ENCODE measurements around the gene KCNQ4.

The KCNQ4 gene

GRCh38 chr1:40796939-40797667 lies 13.5 kb downstream of the KCNQ4 start:
- DNase-seq = no peak

DNA sequence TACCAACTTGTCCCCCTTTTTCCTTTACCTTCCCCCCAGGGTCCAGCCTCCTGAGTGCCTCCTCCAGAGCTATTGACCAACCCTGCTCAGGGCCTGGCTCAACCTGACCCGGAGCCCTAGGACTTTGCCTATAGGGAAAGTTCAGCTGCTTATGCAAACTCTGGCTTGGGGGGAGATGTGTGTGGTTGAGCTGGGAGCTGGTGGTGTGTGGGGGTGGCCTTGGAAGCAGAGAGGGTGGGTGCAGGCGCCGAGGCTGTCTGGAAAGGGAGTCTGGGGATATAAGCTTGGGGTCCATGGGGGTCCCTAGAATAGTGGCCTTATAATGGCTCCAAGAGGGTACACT lies 14.1 kb downstream of the KCNQ4 start:
- no peak for DNase-seq

- DNase-seq = no peak
Measured at GRCh38 chr1:40798366-40799281, 15.0 kb downstream of the KCNQ4 start.

GRCh38 chr1:40799351-40799867 lies 15.8 kb downstream of the KCNQ4 start:
- no peak for DNase-seq

GRCh38 chr1:40801742-40802077 lies 18.1 kb downstream of the KCNQ4 start:
- no peak for DNase-seq

GRCh38 chr1:40802078-40802741 lies 18.6 kb downstream of the KCNQ4 start:
- DNase-seq = peak; percentile 81

- no peak for DNase-seq
Measured at GRCh38 chr1:40802742-40803113, 19.1 kb downstream of the KCNQ4 start.

GRCh38 chr1:40803447-40803846 lies 19.9 kb downstream of the KCNQ4 start:
- no peak for DNase-seq

GRCh38 chr1:40803902-40804301 lies 20.3 kb downstream of the KCNQ4 start:
- no peak for DNase-seq

- DNase-seq = no peak
Measured at GRCh38 chr1:40806240-40806639, 22.7 kb downstream of the KCNQ4 start.

- DNase-seq = no peak
Measured at GRCh38 chr1:40806731-40807695, 23.4 kb downstream of the KCNQ4 start.

DNA sequence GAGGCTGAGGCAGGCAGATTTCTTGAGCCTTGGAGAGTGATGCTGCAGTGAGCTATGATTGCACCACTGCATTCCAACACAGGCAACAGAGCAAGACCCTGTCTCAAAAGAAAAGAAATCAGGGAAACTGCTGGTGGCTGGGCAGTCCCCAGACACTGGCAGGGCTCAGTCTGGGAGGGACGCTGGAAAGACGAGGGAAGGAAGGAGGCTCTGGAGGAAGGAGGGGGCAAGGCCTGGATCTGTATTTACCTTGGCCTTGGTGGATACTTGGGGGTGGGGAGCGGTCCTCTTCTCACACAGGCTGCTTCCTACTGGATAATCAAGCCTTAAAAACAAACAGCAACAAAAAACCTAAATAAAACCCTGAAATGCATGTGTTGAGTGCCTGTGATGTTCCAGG lies 24.4 kb downstream of the KCNQ4 start:
- DNase-seq = no peak

DNA sequence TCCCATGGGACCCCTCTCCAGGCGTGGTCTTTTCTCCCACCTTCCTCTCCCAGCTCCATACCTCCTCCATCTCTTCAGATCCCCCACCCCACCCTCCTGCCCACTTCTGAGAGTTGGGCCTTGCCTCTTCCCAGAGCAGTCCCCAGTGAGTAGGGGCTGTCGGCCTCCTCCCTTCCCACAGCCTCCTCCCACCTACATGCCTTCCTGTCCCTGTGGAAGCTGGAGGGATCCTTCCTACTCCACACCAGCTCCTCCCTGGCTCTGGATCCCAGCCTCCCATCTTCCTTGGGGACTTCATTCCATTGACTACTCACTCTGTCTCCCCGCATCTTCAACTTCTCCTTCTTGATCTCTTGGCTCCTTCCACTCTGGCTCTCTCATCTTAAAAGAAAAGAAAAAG lies 24.9 kb downstream of the KCNQ4 start:
- DNase-seq = no peak

DNA sequence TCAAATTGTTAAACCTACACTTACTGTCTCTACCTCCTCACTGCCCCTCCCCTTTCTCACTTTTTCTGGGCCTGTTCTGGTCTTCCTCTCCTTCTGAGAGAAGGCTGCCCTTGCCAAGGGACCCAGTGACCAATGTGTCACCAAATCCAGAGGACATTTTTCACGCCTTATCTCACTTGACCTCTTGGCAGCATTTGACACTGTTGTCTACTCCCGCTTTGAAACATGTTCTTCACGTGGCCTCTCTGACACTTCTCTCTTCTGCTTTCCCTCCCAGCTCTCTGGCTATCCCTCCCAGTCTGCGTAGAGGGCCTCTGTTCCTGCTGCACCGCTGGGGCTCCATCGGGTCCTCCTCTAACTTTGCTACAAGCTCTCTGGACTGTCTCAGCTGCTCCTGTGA lies 25.3 kb downstream of the KCNQ4 start:
- DNase-seq = no peak

DNA sequence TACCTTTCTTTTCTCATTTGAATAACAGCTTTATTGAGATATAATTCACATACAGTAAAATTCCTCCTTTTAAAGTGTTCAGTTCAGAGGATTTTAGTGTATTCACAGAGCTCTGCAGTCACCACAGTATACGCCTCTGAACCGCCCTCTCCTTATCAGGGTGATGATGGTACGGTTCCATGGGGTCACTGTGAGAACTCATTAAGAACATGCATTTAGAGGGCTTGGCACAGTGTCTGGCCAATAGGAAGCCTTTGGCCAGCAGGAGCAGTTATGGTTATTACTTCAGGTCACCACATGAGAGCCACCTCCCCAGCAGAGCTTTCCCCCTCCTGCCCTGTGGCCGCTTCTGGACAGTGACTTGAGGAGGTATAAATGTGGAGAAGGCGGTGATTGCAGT lies 27.3 kb downstream of the KCNQ4 start:
- no peak for DNase-seq

DNA sequence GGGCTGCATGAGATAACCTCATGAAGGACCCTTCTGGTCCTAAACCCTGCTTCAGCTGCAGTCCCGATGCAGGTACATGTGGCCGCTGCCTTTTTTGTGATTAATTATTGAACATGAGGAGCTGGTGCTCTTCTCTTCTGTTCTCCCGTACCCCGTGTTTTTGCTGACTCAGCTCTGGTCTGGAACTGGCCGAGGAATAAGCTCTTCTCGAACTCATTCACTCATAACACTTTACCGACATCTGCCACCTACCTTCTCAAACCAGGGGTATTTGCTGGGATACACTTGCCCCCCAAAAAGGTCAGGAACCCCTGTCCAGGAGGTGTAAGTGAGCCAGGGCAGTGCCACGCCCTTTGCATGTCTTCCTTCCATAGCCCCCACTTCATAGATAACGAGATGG lies 31.8 kb downstream of the KCNQ4 start:
- DNase-seq = no peak

GRCh38 chr1:40817791-40818263 lies 34.2 kb downstream of the KCNQ4 start:
- no peak for DNase-seq

DNA sequence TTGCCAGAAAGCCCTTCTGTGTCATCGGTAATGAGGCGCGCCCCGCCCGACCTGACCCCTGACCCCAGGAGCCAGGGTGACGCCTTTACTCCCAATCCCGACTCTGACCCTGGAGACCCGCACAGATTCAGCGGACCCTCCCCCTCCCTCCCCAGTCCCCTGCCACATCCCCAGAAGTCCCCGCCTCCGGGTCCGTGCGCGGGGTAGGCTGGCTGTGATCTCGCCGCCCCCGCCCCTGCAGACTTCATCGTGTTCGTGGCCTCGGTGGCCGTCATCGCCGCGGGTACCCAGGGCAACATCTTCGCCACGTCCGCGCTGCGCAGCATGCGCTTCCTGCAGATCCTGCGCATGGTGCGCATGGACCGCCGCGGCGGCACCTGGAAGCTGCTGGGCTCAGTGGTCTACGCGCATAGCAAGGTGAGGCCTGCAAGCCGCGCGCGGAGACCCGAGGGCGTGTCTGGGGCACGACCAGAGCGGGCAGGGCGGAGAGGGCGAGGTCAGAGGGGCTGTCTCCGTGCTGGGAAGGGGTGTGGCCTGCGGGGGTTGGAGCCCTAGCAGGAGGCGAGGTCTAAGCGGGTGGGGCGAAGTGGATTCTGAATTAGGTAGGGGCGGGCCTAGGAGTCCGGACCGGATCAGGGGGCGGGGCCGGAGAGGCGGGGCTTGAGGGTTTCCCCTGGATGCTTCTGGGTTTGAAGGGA lies 34.8 kb downstream of the KCNQ4 start:
- DNase-seq = peak; percentile 77

DNA sequence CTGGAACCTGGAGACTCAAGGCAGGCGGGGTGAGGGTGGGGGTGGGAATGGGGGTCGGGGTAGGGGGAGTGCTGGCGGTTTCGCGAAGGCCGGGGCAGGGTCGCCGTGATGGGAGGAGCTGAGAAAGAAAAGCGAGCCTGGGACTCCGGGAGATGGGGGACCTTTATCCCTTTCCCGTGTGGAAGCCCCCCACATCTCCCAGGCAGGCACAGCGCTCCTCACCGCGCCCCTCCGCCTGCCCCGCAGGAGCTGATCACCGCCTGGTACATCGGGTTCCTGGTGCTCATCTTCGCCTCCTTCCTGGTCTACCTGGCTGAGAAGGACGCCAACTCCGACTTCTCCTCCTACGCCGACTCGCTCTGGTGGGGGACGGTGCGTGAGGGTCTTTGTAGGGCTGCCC lies 35.5 kb downstream of the KCNQ4 start:
- no peak for DNase-seq

- DNase-seq = no peak
Measured at GRCh38 chr1:40820251-40820797, 36.7 kb downstream of the KCNQ4 start.

- no peak for DNase-seq
Measured at GRCh38 chr1:40820911-40821693, 37.5 kb downstream of the KCNQ4 start.
